Activated CD4-positive, alpha-beta T cell treated with anti-CD3 and anti-CD28 coated beads, Interleukin-2, amount 10 ng/mL, durations not matched to agents 24 days and 14 days (primary cell): ENCODE measurements around the gene CDH20. TPM values are rescaled to one million over a fixed set of nuclear protein-coding genes. Genes with fewer than 3 reads are reported as not detected.

Source experiments
- DNase-seq: peaks from one replicate; pipeline ENCODE4 v3.0.0; 2022
- H3K27ac Mint-ChIP-seq: one replicate; pipeline ENCODE4 v1.8.0; 2022; ENCODE audit warnings: mild to moderate bottlenecking, mixed read lengths
- H3K27me3 Mint-ChIP-seq: one replicate; pipeline ENCODE4 v1.8.0; 2022; ENCODE audit warnings: mixed read lengths
- H3K36me3 Mint-ChIP-seq: one replicate; pipeline ENCODE4 v1.8.0; 2022; ENCODE audit warnings: low read depth, mild to moderate bottlenecking, mixed read lengths
- H3K4me1 Mint-ChIP-seq: one replicate; pipeline ENCODE4 v1.8.0; 2021; ENCODE audit warnings: mixed read lengths
- H3K4me3 Mint-ChIP-seq: one replicate; pipeline ENCODE4 v1.8.0; 2022; ENCODE audit warnings: mild to moderate bottlenecking, moderate library complexity, mixed read lengths
- H3K9me3 Mint-ChIP-seq: one replicate; pipeline ENCODE4 v1.8.0; 2021; ENCODE audit warnings: mixed read lengths
- intact Hi-C: fragments of 100-400 bp; cut with micrococcal nuclease; formaldehyde crosslinking; loops from one replicate; pipeline ENCODE4 v1.15.1; 2023
- total RNA-seq: library from RNA; stranded (reverse); gene quantifications from 2 replicates; pipeline ENCODE4 v1.2.3, GENCODE V29; 2022

Gene CDH20
- total RNA-seq, 1 donor from 2014 or later: 0.12 TPM

DNA sequence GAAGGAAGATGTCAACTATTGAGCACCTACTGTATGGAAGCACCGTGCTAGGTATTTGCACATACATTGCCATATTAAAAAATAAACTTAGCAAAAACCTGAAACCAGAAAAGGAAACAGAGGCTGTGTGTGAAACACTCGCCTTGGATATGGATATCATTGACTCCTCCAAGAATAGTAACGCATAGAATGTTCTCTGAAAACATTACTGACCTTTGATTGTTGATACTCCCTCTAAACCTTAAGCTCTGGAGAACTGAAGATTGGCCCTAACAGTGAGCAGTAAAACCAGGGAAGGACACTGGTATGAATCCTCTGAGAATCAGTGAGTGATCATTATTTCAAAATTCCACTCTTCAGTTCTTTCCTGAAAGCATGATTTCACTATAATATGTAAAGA is 236.8 kb downstream of the CDH20 start:
- peaks cover 4% of the 10 kb centered on the region for H3K9me3 Mint-ChIP-seq
- no peak for DNase-seq
- no peaks in the 10 kb centered on the region for H3K4me1 Mint-ChIP-seq
- intact Hi-C loops: no loop called here
- H3K27me3 Mint-ChIP-seq: no peaks in the 10 kb centered on the region
- no peaks in the 10 kb centered on the region for H3K36me3 Mint-ChIP-seq
- H3K27ac Mint-ChIP-seq: no peak overlapping the region
- H3K4me3 Mint-ChIP-seq: no peak overlapping the region

DNA sequence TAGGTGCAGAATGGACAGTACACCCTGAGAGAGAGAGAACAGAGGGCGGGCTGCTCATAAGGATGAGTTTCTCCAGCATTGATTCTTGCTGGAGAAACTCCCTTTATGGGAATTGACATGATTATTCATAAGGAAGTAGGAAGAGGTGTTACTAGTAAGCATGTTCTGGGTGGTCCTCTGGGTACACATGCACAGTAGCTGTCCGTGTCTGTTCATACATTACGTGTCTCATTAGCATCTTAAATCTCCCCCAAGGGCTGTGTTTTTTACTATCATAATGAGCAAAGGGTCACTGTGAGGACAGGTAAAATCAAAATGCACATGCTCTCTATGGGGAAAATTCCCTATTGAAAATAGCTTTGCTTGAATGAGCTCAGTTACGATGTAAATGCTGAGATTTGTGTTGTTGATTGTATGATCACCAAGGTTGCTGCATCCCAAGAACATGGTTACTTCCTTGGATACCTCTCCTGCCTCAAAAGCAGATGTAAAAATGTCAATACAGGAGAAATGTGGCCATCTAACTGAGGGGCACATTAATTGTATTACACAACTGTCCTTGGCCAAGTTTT is 238.9 kb downstream of the CDH20 start:
- H3K36me3 Mint-ChIP-seq: no peaks in the 10 kb centered on the region
- intact Hi-C loops: no loop called here
- H3K27ac Mint-ChIP-seq: no peak overlapping the region

DNA sequence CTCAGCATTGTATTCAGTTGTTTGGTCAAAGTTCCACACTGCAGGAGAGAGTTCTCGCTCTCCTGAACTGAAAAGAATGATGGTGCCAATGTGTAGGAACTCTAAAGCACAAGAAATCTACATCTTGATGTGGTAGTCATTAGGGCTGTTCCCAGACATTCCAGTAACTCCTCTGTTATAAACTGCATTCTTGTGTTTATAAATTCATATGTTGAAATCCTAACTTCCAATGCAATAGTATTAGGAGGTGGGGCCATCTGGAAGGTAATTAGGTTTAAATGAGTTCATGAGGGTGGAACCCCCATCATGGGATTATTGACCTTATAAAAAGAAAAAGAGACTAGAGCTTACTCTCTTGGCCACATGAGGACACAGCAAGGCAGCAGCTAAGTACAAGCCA is 239.6 kb downstream of the CDH20 start:
- H3K9me3 Mint-ChIP-seq: peaks cover 4% of the 10 kb centered on the region
- no peak overlapping the region for H3K4me3 Mint-ChIP-seq
- no peak overlapping the region for H3K27ac Mint-ChIP-seq
- intact Hi-C loops: no loop called here
- H3K27me3 Mint-ChIP-seq: peaks cover 3% of the 10 kb centered on the region
- no peak for DNase-seq
- no peaks in the 10 kb centered on the region for H3K36me3 Mint-ChIP-seq
- H3K4me1 Mint-ChIP-seq: no peaks in the 10 kb centered on the region

More for the DNA sequence above, 238.9 kb downstream of the CDH20 start:
- no peak overlapping the region for H3K4me3 Mint-ChIP-seq
- peaks cover 3% of the 10 kb centered on the region for H3K27me3 Mint-ChIP-seq
- H3K9me3 Mint-ChIP-seq: peaks cover 4% of the 10 kb centered on the region
- DNase-seq: no peak
- no peaks in the 10 kb centered on the region for H3K4me1 Mint-ChIP-seq

DNA sequence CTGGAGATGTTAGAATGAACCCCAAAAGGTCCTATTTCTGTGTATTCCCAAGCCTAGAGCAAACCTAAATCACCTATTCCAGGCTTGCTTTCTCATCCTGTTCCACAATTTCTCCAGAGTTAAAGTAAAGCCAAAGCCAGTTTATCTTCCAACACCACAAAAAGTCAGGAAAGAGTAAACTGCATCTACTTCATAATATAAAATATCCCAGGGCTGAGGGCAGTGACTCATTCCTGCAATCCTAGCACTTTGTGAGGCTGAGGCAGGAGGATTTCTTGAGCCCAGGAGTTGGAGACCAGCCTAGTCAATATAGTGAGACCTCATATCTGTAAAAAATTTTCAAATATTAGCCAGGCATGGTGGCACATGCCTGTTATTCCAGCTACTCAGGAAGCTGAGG is 241.4 kb downstream of the CDH20 start:
- Mint-ChIP-seq H3K36me3 (no peaks in the 10 kb centered on the region), H3K4me3 (no peak overlapping the region), H3K4me1 (no peaks in the 10 kb centered on the region), H3K27me3 (peaks cover 3% of the 10 kb centered on the region), H3K9me3 (peaks cover 4% of the 10 kb centered on the region), H3K27ac (no peak overlapping the region)
- intact Hi-C loops: no loop called here
- no peak for DNase-seq

DNA sequence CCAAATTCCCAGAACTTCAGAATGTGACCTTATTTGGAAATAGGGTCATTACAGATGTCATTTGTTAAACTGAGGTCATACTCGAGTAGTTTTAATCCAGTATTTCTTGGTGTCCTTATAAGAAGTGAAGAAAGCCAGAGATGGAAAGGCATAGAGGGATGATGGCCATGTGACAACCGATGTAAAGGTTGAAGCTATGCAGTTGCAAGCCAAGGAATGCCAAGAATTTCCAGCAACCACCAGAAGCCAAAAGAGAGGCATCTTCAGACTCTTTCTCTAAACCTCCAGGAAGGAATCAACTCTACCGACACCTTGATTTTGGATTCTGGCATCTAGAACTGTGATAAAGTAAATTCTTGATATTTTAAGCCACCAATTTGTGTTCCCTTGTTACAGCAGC is 242.2 kb downstream of the CDH20 start:
- no peaks in the 10 kb centered on the region for H3K4me1 Mint-ChIP-seq
- H3K36me3 Mint-ChIP-seq: no peaks in the 10 kb centered on the region
- DNase-seq: no peak
- no peak overlapping the region for H3K4me3 Mint-ChIP-seq
- peaks cover 4% of the 10 kb centered on the region for H3K9me3 Mint-ChIP-seq
- no peak overlapping the region for H3K27ac Mint-ChIP-seq
- intact Hi-C loops: no loop called here
- peaks cover 3% of the 10 kb centered on the region for H3K27me3 Mint-ChIP-seq

DNA sequence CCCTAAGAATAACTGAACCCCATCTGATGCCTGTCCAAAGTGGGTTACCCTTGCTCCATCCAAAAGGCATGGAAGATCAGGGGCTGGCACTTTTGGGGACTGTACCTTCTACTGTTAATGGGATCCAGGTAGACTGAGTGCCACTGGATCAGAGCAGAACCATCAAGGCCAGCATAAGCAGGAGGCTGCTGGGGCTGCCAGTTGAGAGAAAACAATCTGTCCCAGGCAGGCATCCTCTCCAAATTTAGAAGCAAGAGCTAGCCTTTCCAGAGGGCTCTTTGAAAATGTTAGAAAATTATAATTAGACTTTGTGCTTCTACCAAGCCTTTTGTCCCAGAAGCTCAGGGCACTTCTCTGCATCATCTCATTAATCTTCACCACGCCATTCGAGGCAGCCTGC is 245.6 kb downstream of the CDH20 start:
- no peak overlapping the region for H3K4me3 Mint-ChIP-seq
- H3K9me3 Mint-ChIP-seq: no peaks in the 10 kb centered on the region
- peaks cover 13% of the 10 kb centered on the region for H3K27me3 Mint-ChIP-seq
- DNase-seq: no peak
- H3K27ac Mint-ChIP-seq: no peak overlapping the region
- intact Hi-C loops: no loop called here
- H3K4me1 Mint-ChIP-seq: peaks cover 2% of the 10 kb centered on the region
- no peaks in the 10 kb centered on the region for H3K36me3 Mint-ChIP-seq

DNA sequence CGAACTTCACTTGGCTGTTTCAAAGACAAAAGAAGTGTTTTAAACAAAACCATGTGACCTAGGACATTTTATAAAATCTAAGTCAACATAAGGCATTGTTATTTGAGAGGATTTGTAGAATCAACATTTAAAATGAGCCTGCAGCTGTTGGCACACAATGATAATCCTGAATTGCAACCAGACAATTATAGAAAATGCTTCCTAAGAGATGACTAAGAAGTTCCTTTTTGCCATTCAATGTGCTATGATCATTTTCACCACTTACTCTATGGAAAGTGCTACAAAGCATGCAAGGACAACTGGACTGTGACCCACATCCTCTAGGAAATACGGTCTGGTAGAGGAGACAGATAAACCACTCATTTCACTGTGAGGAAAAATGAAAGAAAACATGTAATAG is 246.4 kb downstream of the CDH20 start:
- intact Hi-C loops: no loop called here
- H3K27me3 Mint-ChIP-seq: peaks cover 13% of the 10 kb centered on the region

DNA sequence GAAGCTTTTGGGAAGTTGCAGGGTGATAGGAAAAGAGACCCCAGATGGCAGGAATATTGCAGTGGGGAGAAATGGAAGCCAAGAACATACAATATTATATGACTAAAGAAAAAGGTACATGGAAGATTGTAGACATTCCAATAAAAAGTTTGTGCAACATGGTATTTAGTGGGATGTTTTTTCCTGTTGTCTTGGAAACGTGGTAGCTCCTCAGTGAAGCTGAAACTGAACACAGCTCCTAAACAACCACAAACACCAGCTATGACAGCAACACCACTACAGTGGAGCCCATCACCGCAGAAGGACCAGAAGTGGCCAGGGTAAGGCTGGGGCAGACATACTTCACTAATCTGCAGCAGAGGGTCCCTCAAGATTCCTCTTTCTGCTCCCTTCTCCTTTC is 246.8 kb downstream of the CDH20 start:
- no peaks in the 10 kb centered on the region for H3K36me3 Mint-ChIP-seq

More for the DNA sequence above, 246.4 kb downstream of the CDH20 start:
- H3K4me1 Mint-ChIP-seq: peaks cover 2% of the 10 kb centered on the region
- no peaks in the 10 kb centered on the region for H3K36me3 Mint-ChIP-seq
- H3K9me3 Mint-ChIP-seq: no peaks in the 10 kb centered on the region
- H3K4me3 Mint-ChIP-seq: no peak overlapping the region
- DNase-seq: no peak
- H3K27ac Mint-ChIP-seq: no peak overlapping the region

DNA sequence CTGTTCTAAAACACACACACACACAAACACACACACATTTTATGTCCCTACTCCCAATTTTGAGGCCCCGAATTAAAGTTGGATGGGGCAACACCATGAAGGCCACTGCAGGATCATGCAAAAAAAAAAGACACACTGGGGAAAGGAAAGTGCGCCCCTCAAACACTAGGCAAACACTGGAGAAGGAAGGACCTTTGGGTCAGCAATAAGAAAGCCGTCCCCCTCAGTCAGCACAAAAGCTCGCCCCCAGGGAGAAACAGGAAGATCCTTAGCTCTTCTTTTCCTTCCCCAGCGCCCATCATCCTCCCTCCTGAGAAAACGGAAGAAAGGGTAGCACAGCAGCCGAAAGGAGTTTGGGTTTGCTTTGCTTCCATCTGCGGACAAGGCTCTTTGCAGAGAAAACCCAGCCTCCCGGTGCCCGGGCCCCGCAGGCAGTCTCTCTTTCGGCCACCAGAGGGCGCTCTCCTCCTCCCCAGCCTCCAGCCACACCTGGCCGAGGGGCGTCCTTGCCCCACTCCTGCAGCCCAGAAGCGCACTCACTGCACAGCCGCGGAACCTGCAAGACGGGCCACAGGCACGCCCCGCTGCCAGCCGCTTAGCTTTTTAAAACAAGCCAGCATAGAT is 248.5 kb downstream of the CDH20 start:
- H3K27ac Mint-ChIP-seq: no peak overlapping the region
- H3K9me3 Mint-ChIP-seq: no peaks in the 10 kb centered on the region
- H3K27me3 Mint-ChIP-seq: peaks cover 14% of the 10 kb centered on the region
- intact Hi-C loops: loop anchor here (1.0 to 5.0 kb wide), 2 partner anchors 311 to 550 kb away; partner anchors contain the start of gene RNF152
- H3K4me1 Mint-ChIP-seq: peaks cover 2% of the 10 kb centered on the region
- no peaks in the 10 kb centered on the region for H3K36me3 Mint-ChIP-seq
- no peak overlapping the region for H3K4me3 Mint-ChIP-seq
- DNase-seq: peak; percentile 88

More for the DNA sequence above, 246.8 kb downstream of the CDH20 start:
- Mint-ChIP-seq H3K4me1 (peaks cover 2% of the 10 kb centered on the region), H3K4me3 (no peak overlapping the region), H3K27me3 (peaks cover 14% of the 10 kb centered on the region), H3K27ac (no peak overlapping the region), H3K9me3 (no peaks in the 10 kb centered on the region)
- DNase-seq: no peak
- intact Hi-C loops: loop anchor here (5.0 kb wide), 1 partner anchor 312 kb away; the partner anchor contains the start of gene RNF152

DNA sequence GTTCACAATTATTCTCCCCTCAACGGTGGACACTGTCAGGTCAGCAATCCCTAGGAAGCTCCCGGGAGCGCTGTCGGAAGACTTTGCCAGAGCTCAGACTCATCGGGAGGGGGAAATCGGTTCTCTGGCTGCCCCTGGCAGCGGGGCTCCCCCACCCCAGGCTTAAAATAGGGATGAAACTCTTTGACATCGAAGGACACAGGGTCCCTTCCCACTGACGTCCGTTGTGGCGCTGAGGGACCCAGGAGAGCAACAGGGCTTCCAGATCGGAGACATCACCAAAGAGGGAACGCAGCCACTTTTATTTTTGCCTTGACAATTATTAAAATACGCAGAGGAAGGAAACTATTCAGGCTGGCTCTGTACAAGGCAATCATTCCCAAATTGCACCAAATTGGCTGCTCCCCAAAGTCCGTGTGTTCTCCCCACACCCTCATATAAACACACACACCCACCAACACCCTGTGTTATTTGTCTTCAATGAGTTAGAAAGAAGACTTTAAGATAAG is 249.0 kb downstream of the CDH20 start:
- intact Hi-C loops: loop anchor here (1.0 to 5.0 kb wide), 2 partner anchors 310 to 549 kb away; partner anchors contain the start of gene RNF152
- Mint-ChIP-seq H3K27me3 (peaks cover 17% of the 10 kb centered on the region), H3K4me1 (peaks cover 2% of the 10 kb centered on the region), H3K9me3 (no peaks in the 10 kb centered on the region), H3K4me3 (no peak overlapping the region), H3K27ac (no peak overlapping the region), H3K36me3 (no peaks in the 10 kb centered on the region)
- no peak for DNase-seq

DNA sequence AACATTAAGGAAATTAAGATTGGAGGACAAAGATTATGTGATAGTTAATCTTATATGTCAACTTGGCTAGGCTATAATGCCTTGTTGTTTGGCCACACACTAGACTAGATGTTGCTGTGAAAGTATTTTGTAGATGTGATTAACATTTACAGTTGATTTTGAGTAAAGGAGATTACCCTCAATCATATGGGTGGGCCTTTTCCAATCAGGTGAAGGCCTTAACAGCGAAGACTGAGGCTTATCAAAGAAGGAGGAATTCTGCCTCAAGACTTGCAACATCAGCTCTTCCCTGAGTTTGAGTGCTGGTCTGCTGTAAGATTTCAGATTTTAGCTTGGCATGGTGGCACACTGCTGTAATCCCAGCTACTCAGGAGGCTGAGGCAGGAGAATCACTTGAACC is 250.3 kb downstream of the CDH20 start:
- DNase-seq: no peak
- Mint-ChIP-seq H3K27ac (no peak overlapping the region), H3K36me3 (no peaks in the 10 kb centered on the region), H3K4me1 (peaks cover 2% of the 10 kb centered on the region), H3K9me3 (no peaks in the 10 kb centered on the region), H3K4me3 (no peak overlapping the region), H3K27me3 (peaks cover 21% of the 10 kb centered on the region)
- intact Hi-C loops: loop anchor here (5.0 kb wide), 1 partner anchor 309 kb away; the partner anchor contains the start of gene RNF152

DNA sequence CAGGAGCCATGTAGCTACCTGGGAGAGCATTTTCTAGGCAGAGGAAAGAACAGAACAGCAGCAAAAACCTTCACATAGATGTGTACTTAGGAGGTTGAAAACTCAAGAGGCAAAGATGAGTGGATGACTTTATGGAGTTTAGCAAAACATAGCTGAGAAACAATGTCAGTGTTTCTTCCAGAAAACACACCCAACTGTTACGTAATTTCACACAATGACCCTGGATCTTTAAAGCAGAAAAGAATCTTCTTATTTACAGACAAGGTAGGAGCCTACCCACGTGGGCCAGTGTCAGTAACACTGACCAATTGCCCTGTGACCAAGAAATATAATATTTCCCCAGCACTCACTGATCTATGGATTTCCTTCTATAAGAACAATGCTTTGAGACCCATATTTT is 254.6 kb downstream of the CDH20 start:
- no peak for DNase-seq
- H3K4me3 Mint-ChIP-seq: no peak overlapping the region
- H3K9me3 Mint-ChIP-seq: no peaks in the 10 kb centered on the region
- H3K27me3 Mint-ChIP-seq: peaks cover 16% of the 10 kb centered on the region
- no peak overlapping the region for H3K27ac Mint-ChIP-seq
- no peaks in the 10 kb centered on the region for H3K36me3 Mint-ChIP-seq
- H3K4me1 Mint-ChIP-seq: no peaks in the 10 kb centered on the region
- intact Hi-C loops: no loop called here

DNA sequence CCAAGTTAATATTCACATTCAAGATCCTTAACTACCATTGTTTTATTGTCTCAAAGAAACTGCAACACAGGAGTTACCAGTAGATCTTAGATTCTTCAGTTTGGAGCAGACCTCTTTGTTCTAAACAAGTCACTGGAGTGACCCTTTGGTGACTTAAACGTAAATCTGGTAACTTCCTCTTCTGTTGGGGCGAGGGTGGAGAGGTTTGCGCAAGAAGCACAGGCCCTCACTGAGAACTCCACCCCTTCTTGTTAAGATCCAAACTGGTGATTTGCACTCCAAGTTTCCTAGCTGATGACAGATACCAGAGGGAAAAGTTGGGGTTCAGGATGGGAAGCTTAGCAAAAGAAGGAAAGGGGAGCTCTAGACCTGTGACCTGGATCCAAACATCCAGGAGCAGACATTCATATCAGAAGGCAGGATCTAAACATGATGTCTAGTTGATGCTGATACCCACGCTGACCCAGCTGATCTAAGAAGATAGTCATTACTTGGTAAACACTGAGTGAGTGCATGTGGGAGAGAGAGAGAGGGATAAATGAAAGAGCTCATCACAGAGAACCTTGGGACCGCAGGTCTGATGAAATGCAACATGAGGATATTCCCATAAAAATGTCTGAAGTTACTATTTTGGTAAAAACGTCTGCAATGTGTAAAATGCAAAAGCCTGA is 256.0 kb downstream of the CDH20 start:
- DNase-seq: no peak
- H3K4me3 Mint-ChIP-seq: no peak overlapping the region
- no peak overlapping the region for H3K27ac Mint-ChIP-seq
- intact Hi-C loops: no loop called here
- no peaks in the 10 kb centered on the region for H3K9me3 Mint-ChIP-seq
- H3K36me3 Mint-ChIP-seq: no peaks in the 10 kb centered on the region
- no peaks in the 10 kb centered on the region for H3K4me1 Mint-ChIP-seq
- peaks cover 14% of the 10 kb centered on the region for H3K27me3 Mint-ChIP-seq

DNA sequence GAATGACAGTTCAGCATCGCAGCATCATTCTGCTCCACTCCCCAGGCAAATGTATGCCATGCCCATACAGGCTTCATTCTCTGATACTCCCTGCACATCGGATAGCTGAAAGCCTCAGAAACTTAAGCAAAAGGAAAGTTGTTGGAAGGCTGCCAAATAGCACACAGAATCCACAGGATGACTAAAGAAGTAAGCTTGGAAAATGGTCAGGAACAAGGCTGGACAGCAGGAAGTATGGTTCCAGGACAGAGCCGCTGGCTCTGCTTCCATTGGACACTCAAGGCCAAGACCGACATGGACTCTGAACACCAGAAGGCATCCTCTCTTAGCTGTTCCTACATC is 256.5 kb downstream of the CDH20 start:
- Mint-ChIP-seq H3K27ac (no peak overlapping the region), H3K4me3 (no peak overlapping the region), H3K9me3 (no peaks in the 10 kb centered on the region), H3K4me1 (no peaks in the 10 kb centered on the region), H3K27me3 (peaks cover 14% of the 10 kb centered on the region), H3K36me3 (no peaks in the 10 kb centered on the region)
- DNase-seq: no peak
- intact Hi-C loops: no loop called here
